ENCODE data around the gene DNAJC2.
"Not testable (repeated sequence)": the region's sequence is repeated elsewhere in the genome, so short reads cannot be mapped to it uniquely, and the experiment has no call there.

DNAJC2 gene

DNA sequence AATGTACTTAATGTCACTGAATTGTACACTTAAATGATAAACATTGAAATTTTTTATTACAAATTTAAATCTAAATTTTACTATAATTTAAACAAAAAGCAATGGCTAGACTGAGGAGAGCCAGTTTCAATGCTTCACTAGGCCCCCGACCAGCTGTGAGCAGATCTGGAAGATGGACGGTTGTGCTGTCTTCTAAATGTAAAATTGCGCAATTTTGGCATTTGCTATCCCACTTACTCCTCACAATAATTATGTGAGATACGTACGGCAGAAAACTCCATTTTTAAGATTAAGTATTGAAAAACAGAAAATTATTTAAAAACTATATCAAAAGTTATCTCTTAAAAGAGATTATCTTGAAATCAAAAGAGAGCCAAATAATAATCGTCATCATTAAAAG, 71.2 kb downstream of the DNAJC2 start:
- not testable (repeated sequence) for DNase-seq (ENCODE audit: low read depth in 2 of 2)

- DNase-seq (ENCODE audit: low read depth in 2 of 2): not testable (repeated sequence)
Measured at GRCh38 chr7:103266229-103266628, 78.3 kb downstream of the DNAJC2 start.

GRCh38 chr7:103264054-103264453, 80.5 kb downstream of the DNAJC2 start:
- DNase-seq (ENCODE audit: low read depth in 2 of 2): not testable (repeated sequence)
